ENCODE measurements around the gene PDGFC. TPM values are rescaled to one million over a fixed set of nuclear protein-coding genes. Genes with fewer than 3 reads are reported as not detected.

PDGFC gene
- polyA plus RNA-seq, 1 experiment = 72.7 TPM

DNA sequence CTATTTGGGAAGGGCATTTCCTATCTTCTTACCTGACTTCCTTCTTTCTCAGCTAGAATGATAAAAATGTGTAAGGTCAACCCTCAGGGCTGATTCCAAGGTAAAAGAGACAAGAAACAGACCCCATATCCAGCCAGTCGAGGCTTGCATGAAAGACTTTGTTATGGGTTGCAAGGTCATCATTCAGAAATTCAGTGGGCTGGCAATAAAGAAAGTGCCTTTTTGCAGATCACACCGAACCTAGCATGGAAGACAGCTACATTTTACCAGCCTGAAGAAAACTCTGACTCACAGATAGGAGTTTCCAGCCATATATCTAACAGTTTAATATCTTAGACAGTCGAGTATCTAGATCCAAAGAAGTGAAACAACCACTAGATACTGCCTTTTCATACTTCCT, 87.4 kb downstream of the PDGFC start:
- DNase-seq (ENCODE audit: low read depth, low spot score) = no peak
- POLR2A ChIA-PET = no interaction called here
- H3K4me3 ChIP-seq (ENCODE audit: low read depth, low read length) = no peak overlapping the region
- TF ChIP-seq, protein P1, sequence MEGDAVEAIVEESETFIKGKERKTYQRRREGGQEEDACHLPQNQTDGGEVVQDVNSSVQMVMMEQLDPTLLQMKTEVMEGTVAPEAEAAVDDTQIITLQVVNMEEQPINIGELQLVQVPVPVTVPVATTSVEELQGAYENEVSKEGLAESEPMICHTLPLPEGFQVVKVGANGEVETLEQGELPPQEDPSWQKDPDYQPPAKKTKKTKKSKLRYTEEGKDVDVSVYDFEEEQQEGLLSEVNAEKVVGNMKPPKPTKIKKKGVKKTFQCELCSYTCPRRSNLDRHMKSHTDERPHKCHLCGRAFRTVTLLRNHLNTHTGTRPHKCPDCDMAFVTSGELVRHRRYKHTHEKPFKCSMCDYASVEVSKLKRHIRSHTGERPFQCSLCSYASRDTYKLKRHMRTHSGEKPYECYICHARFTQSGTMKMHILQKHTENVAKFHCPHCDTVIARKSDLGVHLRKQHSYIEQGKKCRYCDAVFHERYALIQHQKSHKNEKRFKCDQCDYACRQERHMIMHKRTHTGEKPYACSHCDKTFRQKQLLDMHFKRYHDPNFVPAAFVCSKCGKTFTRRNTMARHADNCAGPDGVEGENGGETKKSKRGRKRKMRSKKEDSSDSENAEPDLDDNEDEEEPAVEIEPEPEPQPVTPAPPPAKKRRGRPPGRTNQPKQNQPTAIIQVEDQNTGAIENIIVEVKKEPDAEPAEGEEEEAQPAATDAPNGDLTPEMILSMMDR (IDR thresholded peaks at IDR 0.05; ENCODE audit: low read depth, low read length) = no peak
- no peaks in the 10 kb centered on the region for H3K9me3 ChIP-seq (ENCODE audit: control insufficient read depth, insufficient read depth, low read length)
- H3K27me3 ChIP-seq (ENCODE audit: control insufficient read depth, insufficient read depth, low read length) = no peaks in the 10 kb centered on the region
- CTCF ChIA-PET = no interaction called here
- H3K27ac ChIP-seq (ENCODE audit: low read depth, low read length) = no peak overlapping the region

DNA sequence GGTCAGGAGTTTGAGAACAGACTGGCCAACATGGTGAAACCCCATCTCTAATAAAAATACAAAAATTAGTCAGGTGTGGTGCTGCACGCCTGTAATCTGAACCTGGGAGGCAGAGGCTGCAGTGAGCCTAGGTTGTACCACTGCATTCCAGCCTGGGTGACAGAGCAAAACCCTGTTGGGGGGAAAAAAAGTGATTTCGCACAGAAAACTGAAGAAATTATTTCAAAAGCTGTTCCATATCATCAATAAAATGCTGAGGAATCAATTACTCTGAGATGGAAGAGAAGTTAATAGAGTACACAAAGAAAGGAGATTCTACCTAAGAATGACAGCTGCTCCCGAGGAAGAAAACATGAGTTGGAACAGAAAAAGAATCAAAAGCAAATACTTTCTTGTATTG, 95.9 kb downstream of the PDGFC start:
- TF ChIP-seq, protein P1 (IDR thresholded peaks at IDR 0.05; ENCODE audit: low read depth, low read length) = no peak
- ChIA-PET CTCF (no interaction called here), POLR2A (no interaction called here)
- no peaks in the 10 kb centered on the region for H3K27me3 ChIP-seq (ENCODE audit: control insufficient read depth, insufficient read depth, low read length)
- H3K27ac ChIP-seq (ENCODE audit: low read depth, low read length) = no peak overlapping the region
- no peak overlapping the region for H3K4me3 ChIP-seq (ENCODE audit: low read depth, low read length)
- no peaks in the 10 kb centered on the region for H3K9me3 ChIP-seq (ENCODE audit: control insufficient read depth, insufficient read depth, low read length)
- no peak for DNase-seq (ENCODE audit: low read depth, low spot score)

DNA sequence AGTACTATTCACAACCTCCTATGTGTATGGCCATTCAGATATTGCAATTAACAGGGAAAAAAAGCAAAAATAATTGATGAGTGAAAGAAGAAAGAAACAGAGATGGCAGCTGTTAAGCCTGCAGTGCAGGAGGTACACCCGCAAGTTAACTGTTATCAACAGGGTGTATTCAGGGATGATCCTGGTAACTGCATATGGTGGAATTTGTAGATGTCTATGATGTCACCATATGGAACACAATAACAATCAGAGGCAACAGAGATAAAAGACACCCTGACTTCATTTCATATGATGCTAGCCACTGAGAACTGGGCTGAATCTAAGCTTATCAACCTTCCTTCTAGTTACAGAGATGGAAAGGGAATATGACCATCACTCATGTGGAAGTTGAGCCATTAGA, 96.5 kb downstream of the PDGFC start:
- Histone ChIP-seq H3K9me3 (ENCODE audit: control insufficient read depth, insufficient read depth, low read length) (no peaks in the 10 kb centered on the region), H3K27me3 (ENCODE audit: control insufficient read depth, insufficient read depth, low read length) (no peaks in the 10 kb centered on the region), H3K27ac (ENCODE audit: low read depth, low read length) (no peak overlapping the region), H3K4me3 (ENCODE audit: low read depth, low read length) (no peak overlapping the region)
- POLR2A ChIA-PET = no interaction called here
- CTCF ChIA-PET = no interaction called here
- DNase-seq (ENCODE audit: low read depth, low spot score) = no peak
- TF ChIP-seq, protein P1 (IDR thresholded peaks at IDR 0.05; ENCODE audit: low read depth, low read length) = no peak

DNA sequence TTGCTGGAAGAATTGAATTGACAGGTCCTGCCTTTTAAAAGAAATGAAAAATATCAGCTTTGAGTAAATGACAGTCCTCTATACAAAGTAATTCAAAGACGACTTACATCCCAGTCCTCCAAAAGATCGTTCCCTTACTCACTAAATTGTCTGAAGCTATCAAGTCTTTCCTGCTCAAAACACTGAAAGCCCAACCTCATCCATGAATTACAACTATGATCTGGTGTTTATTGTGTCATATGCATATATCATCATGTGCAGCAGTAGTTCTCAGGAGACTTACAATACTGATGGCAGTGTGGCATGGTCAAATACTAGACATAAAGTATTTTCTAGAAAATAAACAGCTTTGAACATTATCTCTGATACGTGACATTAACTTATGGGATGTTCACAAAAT, 97.8 kb downstream of the PDGFC start:
- Histone ChIP-seq H3K4me3 (ENCODE audit: low read depth, low read length) (no peak overlapping the region), H3K27ac (ENCODE audit: low read depth, low read length) (no peak overlapping the region), H3K9me3 (ENCODE audit: control insufficient read depth, insufficient read depth, low read length) (no peaks in the 10 kb centered on the region), H3K27me3 (ENCODE audit: control insufficient read depth, insufficient read depth, low read length) (no peaks in the 10 kb centered on the region)
- TF ChIP-seq, protein P1 (IDR thresholded peaks at IDR 0.05; ENCODE audit: low read depth, low read length) = no peak
- no peak for DNase-seq (ENCODE audit: low read depth, low spot score)
- POLR2A ChIA-PET = interaction anchor here (0.6 kb wide), 1 partner anchor 77 kb away, joined by 11 read pairs; no protein-coding TSS in a partner anchor
- CTCF ChIA-PET = interaction anchor here (0.8 kb wide), 1 partner anchor 95 kb away, joined by 3 read pairs; no protein-coding TSS in a partner anchor

DNA sequence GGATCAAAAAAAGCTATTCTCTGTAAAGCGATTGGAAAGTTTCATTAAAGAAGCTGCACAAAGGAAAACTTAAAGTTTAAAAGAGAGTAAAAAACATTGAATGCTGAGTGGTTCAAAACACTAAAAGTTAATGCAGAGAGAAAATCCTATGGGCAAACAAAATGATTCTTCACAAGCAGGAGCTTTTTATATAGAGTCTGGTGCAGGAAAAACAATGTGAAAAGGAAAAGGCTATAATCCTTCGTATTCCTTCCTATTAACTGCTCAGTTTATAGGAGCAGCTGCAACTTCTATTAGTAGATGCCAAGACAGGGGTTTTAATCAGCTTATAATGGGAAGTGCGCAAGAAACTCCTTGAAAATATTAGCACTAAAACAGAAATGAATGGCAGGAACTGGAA, 100.7 kb downstream of the PDGFC start:
- DNase-seq (ENCODE audit: low read depth, low spot score) = no peak
- ChIA-PET POLR2A (no interaction called here), CTCF (interaction anchor here (1.1 to 2.1 kb wide), 2 partner anchors 95 to 98 kb away, joined by 3 to 11 read pairs; no protein-coding TSS in a partner anchor)
- Histone ChIP-seq H3K9me3 (ENCODE audit: control insufficient read depth, insufficient read depth, low read length) (no peaks in the 10 kb centered on the region), H3K27ac (ENCODE audit: low read depth, low read length) (no peak overlapping the region), H3K27me3 (ENCODE audit: control insufficient read depth, insufficient read depth, low read length) (no peaks in the 10 kb centered on the region), H3K4me3 (ENCODE audit: low read depth, low read length) (no peak overlapping the region)
- TF ChIP-seq, protein P1 (IDR thresholded peaks at IDR 0.05; ENCODE audit: low read depth, low read length) = no peak
